Measurements from ENCODE around the gene KCNJ3.
"Not testable (repeated sequence)": the region's sequence is repeated elsewhere in the genome, so short reads cannot be mapped to it uniquely, and the experiment has no call there.

Gene KCNJ3

GRCh38 chr2:154844513-154844912, 146.0 kb downstream of the KCNJ3 start:
- DNase-seq = no peak
- Mint-ChIP-seq H3K27me3 (no peaks in the 10 kb centered on the region), H3K4me3 (no peak overlapping the region), H3K27ac (no peak overlapping the region), H3K36me3 (no peaks in the 10 kb centered on the region), H3K4me1 (no peaks in the 10 kb centered on the region), H3K9me3 (peaks cover 10 to 12% of the 10 kb centered on the region in 2 donors)
- no peak for ATAC-seq (replicated peaks)

- Mint-ChIP-seq H3K27me3 (no peaks in the 10 kb centered on the region), H3K4me1 (no peaks in the 10 kb centered on the region), H3K27ac (no peak overlapping the region), H3K36me3 (no peaks in the 10 kb centered on the region), H3K9me3 (peaks cover 3 to 7% of the 10 kb centered on the region in 2 donors), H3K4me3 (no peak overlapping the region)
- ATAC-seq (replicated peaks) (no peak), DNase-seq (no peak)
Measured at GRCh38 chr2:154846842-154847241, 148.3 kb downstream of the KCNJ3 start.

- Mint-ChIP-seq H3K4me3 (no peak overlapping the region), H3K27ac (no peak overlapping the region), H3K9me3 (no peaks in the 10 kb centered on the region), H3K4me1 (no peaks in the 10 kb centered on the region), H3K27me3 (no peaks in the 10 kb centered on the region), H3K36me3 (no peaks in the 10 kb centered on the region)
- no peak for DNase-seq
- no peak for ATAC-seq (replicated peaks)
Measured at GRCh38 chr2:154849482-154849881, 151.0 kb downstream of the KCNJ3 start.

- no peak for ATAC-seq (replicated peaks)
- Mint-ChIP-seq H3K27me3 (no peaks in the 10 kb centered on the region), H3K4me3 (no peak overlapping the region), H3K4me1 (no peaks in the 10 kb centered on the region), H3K36me3 (no peaks in the 10 kb centered on the region), H3K27ac (no peak overlapping the region), H3K9me3 (no peaks in the 10 kb centered on the region)
- no peak for DNase-seq
Measured at GRCh38 chr2:154850532-154850931, 152.0 kb downstream of the KCNJ3 start.

GRCh38 chr2:154855138-154855537, 156.6 kb downstream of the KCNJ3 start:
- no peak for DNase-seq
- H3K4me3 Mint-ChIP-seq = no peak overlapping the region
- H3K9me3 Mint-ChIP-seq = peaks cover 0 to 2% of the 10 kb centered on the region in 2 donors
- H3K36me3 Mint-ChIP-seq = no peaks in the 10 kb centered on the region
- H3K27me3 Mint-ChIP-seq = no peaks in the 10 kb centered on the region
- ATAC-seq (replicated peaks) = no peak
- no peaks in the 10 kb centered on the region for H3K4me1 Mint-ChIP-seq
- H3K27ac Mint-ChIP-seq = no peak overlapping the region

- H3K27me3 Mint-ChIP-seq; ATAC-seq (replicated peaks); H3K9me3 Mint-ChIP-seq; H3K36me3 Mint-ChIP-seq; DNase-seq; H3K4me3 Mint-ChIP-seq; H3K4me1 Mint-ChIP-seq; H3K27ac Mint-ChIP-seq: not testable (repeated sequence)
Measured at GRCh38 chr2:154867151-154867550, 168.7 kb downstream of the KCNJ3 start.

- Mint-ChIP-seq H3K4me3 (no peak overlapping the region), H3K27ac (no peak overlapping the region), H3K36me3 (no peaks in the 10 kb centered on the region), H3K27me3 (no peaks in the 10 kb centered on the region), H3K4me1 (no peaks in the 10 kb centered on the region), H3K9me3 (no peaks in the 10 kb centered on the region)
- DNase-seq (no peak), ATAC-seq (replicated peaks) (no peak)
Measured at GRCh38 chr2:154875999-154876398, 177.5 kb downstream of the KCNJ3 start.

- Mint-ChIP-seq H3K4me1 (no peaks in the 10 kb centered on the region), H3K36me3 (no peaks in the 10 kb centered on the region), H3K4me3 (no peak overlapping the region), H3K9me3 (peaks cover 3 to 4% of the 10 kb centered on the region in 2 donors), H3K27ac (no peak overlapping the region), H3K27me3 (no peaks in the 10 kb centered on the region)
- DNase-seq = no peak
- no peak for ATAC-seq (replicated peaks)
Measured at GRCh38 chr2:154882725-154883124, 184.2 kb downstream of the KCNJ3 start.

- DNase-seq = no peak
- H3K27me3 Mint-ChIP-seq = no peaks in the 10 kb centered on the region
- no peak overlapping the region for H3K27ac Mint-ChIP-seq
- no peaks in the 10 kb centered on the region for H3K36me3 Mint-ChIP-seq
- H3K9me3 Mint-ChIP-seq = peaks cover 7 to 10% of the 10 kb centered on the region in 2 donors
- no peak for ATAC-seq (replicated peaks)
- no peak overlapping the region for H3K4me3 Mint-ChIP-seq
- H3K4me1 Mint-ChIP-seq = no peaks in the 10 kb centered on the region
Measured at GRCh38 chr2:154886316-154886715, 187.8 kb downstream of the KCNJ3 start.

- Mint-ChIP-seq H3K4me3 (no peak overlapping the region), H3K27me3 (no peaks in the 10 kb centered on the region), H3K4me1 (no peaks in the 10 kb centered on the region), H3K27ac (no peak overlapping the region), H3K36me3 (no peaks in the 10 kb centered on the region), H3K9me3 (peaks cover 3 to 7% of the 10 kb centered on the region in 2 donors)
- DNase-seq (no peak), ATAC-seq (replicated peaks) (no peak)
Measured at GRCh38 chr2:154898269-154898668, 199.8 kb downstream of the KCNJ3 start.

- Mint-ChIP-seq H3K27ac (no peak overlapping the region), H3K9me3 (peaks cover 3 to 4% of the 10 kb centered on the region in 2 donors), H3K36me3 (no peaks in the 10 kb centered on the region), H3K27me3 (no peaks in the 10 kb centered on the region), H3K4me3 (no peak overlapping the region), H3K4me1 (no peaks in the 10 kb centered on the region)
- ATAC-seq (replicated peaks) = no peak
- no peak for DNase-seq
Measured at GRCh38 chr2:154901063-154901462, 202.6 kb downstream of the KCNJ3 start.
